Measurements from ENCODE around the gene PNMT. TPM values are rescaled to one million over a fixed set of nuclear protein-coding genes. Genes with fewer than 3 reads are reported as not detected.
A peak's percentile ranks its signal among the peaks of the same experiment; 100 is the strongest.

Gene PNMT
- total RNA-seq, 4 donors from 2014 or later = 3.8 to 5.0 (median 4.7) TPM; not detected in 1

DNA sequence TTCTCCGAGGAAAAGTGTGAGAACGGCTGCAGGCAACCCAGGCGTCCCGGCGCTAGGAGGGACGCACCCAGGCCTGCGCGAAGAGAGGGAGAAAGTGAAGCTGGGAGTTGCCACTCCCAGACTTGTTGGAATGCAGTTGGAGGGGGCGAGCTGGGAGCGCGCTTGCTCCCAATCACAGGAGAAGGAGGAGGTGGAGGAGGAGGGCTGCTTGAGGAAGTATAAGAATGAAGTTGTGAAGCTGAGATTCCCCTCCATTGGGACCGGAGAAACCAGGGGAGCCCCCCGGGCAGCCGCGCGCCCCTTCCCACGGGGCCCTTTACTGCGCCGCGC, 31.5 kb downstream of the PNMT start, which contains the start of gene ERBB2:
ERBB2 (plus strand) TSS at position 247 of the 330 bp plus-strand sequence. CDS start 175 bp downstream, outside the sequence.
- H3K4me3 ChIP-seq = peak within 1 kb of the TSS; percentile 61 to 86
- H3K27me3 ChIP-seq = no peaks in the 10 kb centered on the region
- intact Hi-C loops (cut with DNase I; ENCODE audit: low total_unique reads) = no loop called here
- H3K4me1 ChIP-seq = no peaks in the 10 kb centered on the region
- TF ChIP-seq, protein P1, sequence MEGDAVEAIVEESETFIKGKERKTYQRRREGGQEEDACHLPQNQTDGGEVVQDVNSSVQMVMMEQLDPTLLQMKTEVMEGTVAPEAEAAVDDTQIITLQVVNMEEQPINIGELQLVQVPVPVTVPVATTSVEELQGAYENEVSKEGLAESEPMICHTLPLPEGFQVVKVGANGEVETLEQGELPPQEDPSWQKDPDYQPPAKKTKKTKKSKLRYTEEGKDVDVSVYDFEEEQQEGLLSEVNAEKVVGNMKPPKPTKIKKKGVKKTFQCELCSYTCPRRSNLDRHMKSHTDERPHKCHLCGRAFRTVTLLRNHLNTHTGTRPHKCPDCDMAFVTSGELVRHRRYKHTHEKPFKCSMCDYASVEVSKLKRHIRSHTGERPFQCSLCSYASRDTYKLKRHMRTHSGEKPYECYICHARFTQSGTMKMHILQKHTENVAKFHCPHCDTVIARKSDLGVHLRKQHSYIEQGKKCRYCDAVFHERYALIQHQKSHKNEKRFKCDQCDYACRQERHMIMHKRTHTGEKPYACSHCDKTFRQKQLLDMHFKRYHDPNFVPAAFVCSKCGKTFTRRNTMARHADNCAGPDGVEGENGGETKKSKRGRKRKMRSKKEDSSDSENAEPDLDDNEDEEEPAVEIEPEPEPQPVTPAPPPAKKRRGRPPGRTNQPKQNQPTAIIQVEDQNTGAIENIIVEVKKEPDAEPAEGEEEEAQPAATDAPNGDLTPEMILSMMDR (IDR thresholded peaks at IDR 0.05) = no peak
- peak; percentile 17 to 55 for TF ChIP-seq POLR2A (IDR thresholded peaks at IDR 0.05)
- H3K9me3 ChIP-seq = no peaks in the 10 kb centered on the region
- peak; percentile 72 to 75 for DNase-seq
- H3K36me3 ChIP-seq = no peaks in the 10 kb centered on the region
- peak within 1 kb of the TSS; percentile 75 to 81 for H3K27ac ChIP-seq

DNA sequence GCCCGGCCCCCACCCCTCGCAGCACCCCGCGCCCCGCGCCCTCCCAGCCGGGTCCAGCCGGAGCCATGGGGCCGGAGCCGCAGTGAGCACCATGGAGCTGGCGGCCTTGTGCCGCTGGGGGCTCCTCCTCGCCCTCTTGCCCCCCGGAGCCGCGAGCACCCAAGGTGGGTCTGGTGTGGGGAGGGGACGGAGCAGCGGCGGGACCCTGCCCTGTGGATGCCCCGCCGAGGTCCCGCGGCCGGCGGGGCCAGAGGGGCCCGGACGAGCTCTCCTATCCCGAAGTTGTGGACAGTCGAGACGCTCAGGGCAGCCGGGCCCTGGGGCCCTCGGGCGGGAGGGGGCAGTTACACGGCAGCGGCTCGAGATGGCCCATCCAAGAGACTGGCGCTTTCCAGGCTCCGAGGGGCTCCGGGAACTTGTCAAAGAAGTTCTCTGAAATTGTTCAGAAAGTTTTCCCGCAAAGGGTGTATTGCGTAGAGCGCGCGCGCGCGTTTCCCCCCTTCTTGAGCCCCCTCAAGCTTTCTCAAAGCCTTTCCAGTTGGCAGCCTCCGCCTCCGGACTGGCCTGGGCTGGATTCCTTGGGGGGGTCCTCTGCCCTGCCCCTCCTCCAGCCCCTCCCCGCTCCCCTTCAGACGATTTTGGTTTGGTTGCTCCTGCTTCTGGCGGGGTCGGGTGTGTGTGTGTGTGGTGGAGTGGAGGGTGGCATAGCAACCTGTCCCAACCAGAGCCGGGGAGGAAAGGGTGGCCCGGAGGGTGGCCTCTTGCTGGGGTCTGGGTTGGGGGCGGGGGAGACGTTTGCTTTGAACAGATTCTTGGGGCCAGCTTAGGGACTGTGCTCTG, 32.1 kb downstream of the PNMT start:
- DNase-seq = peak in 1 of 2 donors; percentile 34
- Histone ChIP-seq H3K27me3 (no peaks in the 10 kb centered on the region), H3K9me3 (no peaks in the 10 kb centered on the region), H3K4me3 (peak overlapping the region; percentile 61 to 86), H3K4me1 (no peaks in the 10 kb centered on the region), H3K27ac (peak overlapping the region; percentile 75 to 81), H3K36me3 (no peaks in the 10 kb centered on the region)
- intact Hi-C loops (cut with DNase I; ENCODE audit: low total_unique reads) = no loop called here
- no peak for TF ChIP-seq POLR2A (IDR thresholded peaks at IDR 0.05)
- TF ChIP-seq, protein P1 (IDR thresholded peaks at IDR 0.05) = no peak

DNA sequence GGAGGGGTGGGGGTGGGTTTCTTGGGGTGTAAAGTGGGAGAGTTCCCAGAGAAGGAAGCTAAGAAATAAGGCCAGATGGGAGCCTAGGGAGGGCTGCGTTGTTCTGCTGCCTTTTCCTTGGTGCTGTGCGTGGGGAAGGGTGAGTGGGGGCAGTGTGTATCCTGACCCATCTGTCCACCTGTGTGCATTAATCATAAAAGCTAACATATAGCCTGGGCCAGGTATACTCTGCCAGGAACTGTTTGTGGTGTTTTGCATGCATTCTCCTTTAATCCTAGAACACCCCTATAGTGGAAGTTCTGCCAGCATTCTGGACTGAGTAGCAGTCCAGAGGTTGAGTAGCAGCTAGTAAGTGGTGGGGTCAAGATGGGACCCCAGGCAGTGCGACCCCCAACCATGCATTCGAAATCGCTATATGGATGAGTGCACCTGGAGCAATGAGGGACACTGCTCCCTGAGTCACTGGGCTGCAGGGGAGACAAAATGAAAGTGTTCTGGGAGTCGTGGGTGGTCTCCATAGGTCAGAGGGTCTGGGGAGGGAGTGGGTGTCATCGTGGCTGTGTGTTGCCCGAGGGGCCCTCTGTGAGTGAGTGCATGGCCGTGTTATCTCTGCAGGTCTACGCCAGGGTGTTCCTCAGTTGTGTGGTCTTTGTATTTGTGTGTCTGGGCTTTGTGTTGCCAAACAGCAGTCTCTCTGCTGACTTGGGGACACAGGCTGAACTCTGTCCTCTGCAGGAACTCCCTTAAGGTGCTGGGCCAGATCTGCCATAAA, 32.9 kb downstream of the PNMT start:
- Histone ChIP-seq H3K27ac (peak overlapping the region in 1 of 2 donors; percentile 81), H3K9me3 (no peaks in the 10 kb centered on the region), H3K4me1 (no peaks in the 10 kb centered on the region), H3K36me3 (no peaks in the 10 kb centered on the region), H3K4me3 (peak overlapping the region; percentile 61 to 86), H3K27me3 (no peaks in the 10 kb centered on the region)
- TF ChIP-seq POLR2A (IDR thresholded peaks at IDR 0.05) = no peak
- TF ChIP-seq, protein P1 (IDR thresholded peaks at IDR 0.05) = no peak
- intact Hi-C loops (cut with DNase I; ENCODE audit: low total_unique reads) = no loop called here
- no peak for DNase-seq

DNA sequence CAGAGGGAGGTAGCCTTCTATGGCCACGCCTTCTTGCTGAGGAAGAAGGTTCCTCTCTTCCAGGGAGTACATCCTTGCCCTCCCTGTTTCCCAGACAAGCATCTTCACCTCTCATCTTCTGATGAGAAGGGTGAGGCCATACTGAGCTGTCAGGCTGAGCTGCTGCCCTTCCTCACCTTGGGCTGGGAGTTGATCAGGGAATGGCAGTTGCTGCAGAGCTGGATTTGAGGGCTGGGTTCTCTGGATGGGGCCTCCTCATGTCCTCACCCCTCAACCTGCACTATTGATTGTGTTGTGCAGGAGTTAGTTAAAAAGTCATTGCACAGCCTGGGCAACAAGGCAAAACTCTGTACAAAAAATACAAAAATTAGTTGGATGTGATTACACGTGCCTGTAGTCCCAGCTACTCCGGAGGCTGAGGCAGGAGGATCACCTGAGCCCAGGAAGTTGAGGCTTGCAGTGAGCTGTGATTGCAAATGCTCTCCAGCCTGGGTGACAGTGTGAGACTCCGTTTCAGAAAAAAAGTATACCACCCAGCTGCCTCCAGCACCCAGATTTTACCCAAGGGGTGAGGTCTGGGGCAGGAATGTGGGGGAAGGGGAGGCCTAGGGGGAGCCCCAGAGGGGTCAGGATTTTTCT, 33.6 kb downstream of the PNMT start:
- intact Hi-C loops (cut with DNase I; ENCODE audit: low total_unique reads) = no loop called here
- no peak for DNase-seq
- Histone ChIP-seq H3K4me3 (no peak overlapping the region), H3K9me3 (no peaks in the 10 kb centered on the region), H3K36me3 (no peaks in the 10 kb centered on the region), H3K4me1 (no peaks in the 10 kb centered on the region), H3K27ac (no peak overlapping the region), H3K27me3 (no peaks in the 10 kb centered on the region)
- TF ChIP-seq POLR2A (IDR thresholded peaks at IDR 0.05) = no peak
- TF ChIP-seq, protein P1 (IDR thresholded peaks at IDR 0.05) = no peak

Data from uterus (tissue), 4 donors.